IMR-90 (cell line): Measurements from ENCODE around the gene NR1H2. TPM values are rescaled to one million over a fixed set of nuclear protein-coding genes. Genes with fewer than 3 reads are reported as not detected.

Experiments
- ATAC-seq: fragments of 200-7000 bp; cut with Tn5 transposase; 2 replicates; pipeline ENCODE4 v1.9.1; 2020; ENCODE audit warnings: low read depth, mild to moderate bottlenecking, moderate library complexity
- BruUV-seq: library from RNA; stranded (reverse); fragments of 400-500 nt; replicated peaks from 2 replicates; lab custom pipeline; 2021; lab: Mats Ljungman, UMichigan
- CTCF ChIA-PET: fragments of 300-600 bp; formaldehyde crosslinking; extraction: SDS; loops from one replicate; lab custom pipeline; 2021; ENCODE audit warnings: antibody characterized with exemption; lab: Yijun Ruan, JAX
- POLR2A ChIA-PET: fragments of 300-600 bp; sonication (Branson Sonifier 250); formaldehyde crosslinking; loops from one replicate; lab custom pipeline; 2022; ENCODE audit warnings: antibody characterized with exemption; ENCODE audit not compliant: unreplicated experiment; lab: Charles Lee
- DNase-seq: peaks from one replicate; pipeline ENCODE4 v3.0.0; 2013
- H2AFZ ChIP-seq: replicated peaks from 2 replicates; pipeline ENCODE3; 2013; ENCODE audit warnings: low read length, mild to moderate bottlenecking; ENCODE audit not compliant: poor library complexity
- H2AK5ac ChIP-seq: 2 replicates; pipeline ENCODE4 v1.6.1; 2013; ENCODE audit warnings: low read depth, low read length, inconsistent platforms
- H2AK9ac ChIP-seq: replicated peaks from 2 replicates; pipeline ENCODE3; 2013; ENCODE audit warnings: mild to moderate bottlenecking, low read depth, low read length, moderate library complexity; ENCODE audit not compliant: poor library complexity
- H2BK120ac ChIP-seq: 2 replicates; pipeline ENCODE4 v1.6.1; 2013; ENCODE audit warnings: low read depth, low read length, inconsistent platforms
- H2BK15ac ChIP-seq: 3 replicates; pipeline ENCODE4 v1.6.1; 2013; ENCODE audit warnings: low read depth, low read length, inconsistent platforms
- H2BK20ac ChIP-seq: 2 replicates; pipeline ENCODE4 v1.6.1; 2013; ENCODE audit warnings: low read depth, mild to moderate bottlenecking, inconsistent platforms, low read length, moderate library complexity
- H2BK5ac ChIP-seq: 2 replicates; pipeline ENCODE4 v1.6.1; 2013; ENCODE audit warnings: mild to moderate bottlenecking, low read depth, low read length, inconsistent platforms; ENCODE audit not compliant: poor library complexity, severe bottlenecking
- H3K14ac ChIP-seq: replicated peaks from 2 replicates; pipeline ENCODE4 v1.6.1; 2013; ENCODE audit warnings: low read depth, low read length, inconsistent platforms
- H3K18ac ChIP-seq: 2 replicates; pipeline ENCODE4 v1.6.1; 2013; ENCODE audit warnings: low read depth, low read length, control low read depth
- H3K23ac ChIP-seq: 2 replicates; pipeline ENCODE4 v1.6.1; 2013; ENCODE audit warnings: low read depth, low read length, inconsistent platforms
- H3K27ac ChIP-seq: 2 replicates; pipeline ENCODE4 v1.5.1; 2013; ENCODE audit warnings: mild to moderate bottlenecking, control low read depth, low read length; ENCODE audit not compliant: insufficient read depth
- H3K27me3 ChIP-seq: 2 replicates; pipeline ENCODE4 v1.6.1; 2013; ENCODE audit warnings: low read length; ENCODE audit not compliant: control insufficient read depth, insufficient read depth
- H3K36me3 ChIP-seq: 2 replicates; pipeline ENCODE4 v1.6.1; 2013; ENCODE audit warnings: low read length, mixed read lengths; ENCODE audit not compliant: control insufficient read depth, insufficient read depth
- H3K4ac ChIP-seq: 2 replicates; pipeline ENCODE4 v1.6.1; 2013; ENCODE audit warnings: low read depth, low read length, inconsistent platforms
- H3K4me1 ChIP-seq: 2 replicates; pipeline ENCODE4 v1.6.1; 2013; ENCODE audit warnings: low read length, mixed read lengths; ENCODE audit not compliant: control insufficient read depth, insufficient read depth
- H3K4me2 ChIP-seq: 2 replicates; pipeline ENCODE4 v1.6.1; 2013; ENCODE audit warnings: low read depth, mild to moderate bottlenecking, control low read depth, low read length, moderate library complexity
- H3K4me3 ChIP-seq: 2 replicates; pipeline ENCODE4 v1.5.1; 2013; ENCODE audit warnings: low read depth, mild to moderate bottlenecking, control low read depth, low read length, moderate library complexity; ENCODE audit not compliant: insufficient read depth
- H3K56ac ChIP-seq: 2 replicates; pipeline ENCODE4 v1.6.1; 2013; ENCODE audit warnings: low read length, inconsistent platforms; ENCODE audit not compliant: insufficient read depth; ENCODE audit errors: extremely low read depth
- H3K79me1 ChIP-seq, 2 experiments: 2 replicates each; pipeline ENCODE4 v1.6.1; 2013; ENCODE audit warnings: low read length in 2 of 2, inconsistent platforms in 1 of 2, low read depth in 1 of 2
- H3K9ac ChIP-seq: 2 replicates; pipeline ENCODE4 v1.6.1; 2013; ENCODE audit warnings: low read depth, low read length, control low read depth
- H3K9me1 ChIP-seq: 2 replicates; pipeline ENCODE4 v1.6.1; 2013; ENCODE audit warnings: low read length, inconsistent platforms; ENCODE audit not compliant: insufficient read depth
- H3K9me3 ChIP-seq: 2 replicates; pipeline ENCODE4 v1.6.1; 2013; ENCODE audit warnings: low read length; ENCODE audit not compliant: control insufficient read depth, insufficient read depth
- H4K20me1 ChIP-seq: 2 replicates; pipeline ENCODE4 v1.6.1; 2013; ENCODE audit warnings: low read length, inconsistent platforms; ENCODE audit not compliant: insufficient read depth
- H4K5ac ChIP-seq: 2 replicates; pipeline ENCODE4 v1.6.1; 2013; ENCODE audit warnings: mild to moderate bottlenecking, low read depth, low read length, control low read depth
- H4K8ac ChIP-seq, 2 experiments: 2 replicates each; pipeline ENCODE4 v1.6.1; 2013; ENCODE audit warnings: low read depth in 2 of 2, low read length in 2 of 2, control low read depth in 1 of 2, inconsistent platforms in 1 of 2
- H4K91ac ChIP-seq: 2 replicates; pipeline ENCODE4 v1.6.1; 2013; ENCODE audit warnings: low read depth, low read length, inconsistent platforms; ENCODE audit not compliant: insufficient read depth
- CEBPB ChIP-seq: IDR thresholded peaks from 2 replicates; pipeline ENCODE4 v1.6.1; 2012; ENCODE audit warnings: low read depth, low read length, improper control_type of control experiment
- CHD1 ChIP-seq: IDR thresholded peaks from 2 replicates; pipeline ENCODE4 v1.6.1; 2012; ENCODE audit warnings: low read depth, low read length, improper control_type of control experiment
- FOS ChIP-seq: fragments of 150-350 bp; IDR thresholded peaks from 2 replicates; pipeline ENCODE4 v1.6.1; 2016; ENCODE audit warnings: low read depth, low read length
- NFE2L2 ChIP-seq: fragments of 150-350 bp; IDR thresholded peaks from 2 replicates; pipeline ENCODE4 v1.6.1; 2016; ENCODE audit warnings: low read depth, mild to moderate bottlenecking, low read length
- WGBS, 2 experiments: methylation state at CpG; one replicate each; pipeline versions ENCODE4 v1.1.5 to v1.1.7; 2013; ENCODE audit warnings: missing lambda C conversion rate in 2 of 2; ENCODE audit not compliant: insufficient read length in 1 of 2; ENCODE audit errors: extremely low coverage in 2 of 2; 5-methylcytosine and 5-hydroxymethylcytosine counted together
- dilution Hi-C: fragments of 300-500 bp; cut with HindIII; formaldehyde crosslinking; loops from one replicate; pipeline ENCODE4 v1.14.3; 2018; ENCODE audit warnings: low sequenced_read_pairs; ENCODE audit not compliant: unreplicated experiment
- in situ Hi-C: fragments of 300-500 bp; cut with MboI; formaldehyde crosslinking; loops from 3 replicates; pipeline ENCODE4 v1.14.3; 2019; ENCODE audit warnings: low sequenced_read_pairs, inconsistent platforms, mixed read lengths
- intact Hi-C: fragments of 100-400 bp; cut with micrococcal nuclease; formaldehyde crosslinking; loops from 2 replicates; pipeline ENCODE4 v1.10.0; 2022
- polyA plus RNA-seq, 3 experiments: library from polyadenylated mRNA; depleted of rRNA; stranded (reverse); fragments of >200 nt; gene quantifications; 2 replicates each; pipeline ENCODE4 v1.2.3, GENCODE V29; 2012; ENCODE audit warnings: low replicate concordance in 1 of 3
- total RNA-seq: library from RNA; depleted of rRNA; stranded (reverse); fragments of >200 nt; gene quantifications from 2 replicates; pipeline ENCODE4 v1.2.3, GENCODE V29; 2012

NR1H2 gene
- total and polyA plus RNA-seq, 2 of the 4 experiments (the other 2 are of a cell fraction), result 37.8 to 48.4 TPM

DNA sequence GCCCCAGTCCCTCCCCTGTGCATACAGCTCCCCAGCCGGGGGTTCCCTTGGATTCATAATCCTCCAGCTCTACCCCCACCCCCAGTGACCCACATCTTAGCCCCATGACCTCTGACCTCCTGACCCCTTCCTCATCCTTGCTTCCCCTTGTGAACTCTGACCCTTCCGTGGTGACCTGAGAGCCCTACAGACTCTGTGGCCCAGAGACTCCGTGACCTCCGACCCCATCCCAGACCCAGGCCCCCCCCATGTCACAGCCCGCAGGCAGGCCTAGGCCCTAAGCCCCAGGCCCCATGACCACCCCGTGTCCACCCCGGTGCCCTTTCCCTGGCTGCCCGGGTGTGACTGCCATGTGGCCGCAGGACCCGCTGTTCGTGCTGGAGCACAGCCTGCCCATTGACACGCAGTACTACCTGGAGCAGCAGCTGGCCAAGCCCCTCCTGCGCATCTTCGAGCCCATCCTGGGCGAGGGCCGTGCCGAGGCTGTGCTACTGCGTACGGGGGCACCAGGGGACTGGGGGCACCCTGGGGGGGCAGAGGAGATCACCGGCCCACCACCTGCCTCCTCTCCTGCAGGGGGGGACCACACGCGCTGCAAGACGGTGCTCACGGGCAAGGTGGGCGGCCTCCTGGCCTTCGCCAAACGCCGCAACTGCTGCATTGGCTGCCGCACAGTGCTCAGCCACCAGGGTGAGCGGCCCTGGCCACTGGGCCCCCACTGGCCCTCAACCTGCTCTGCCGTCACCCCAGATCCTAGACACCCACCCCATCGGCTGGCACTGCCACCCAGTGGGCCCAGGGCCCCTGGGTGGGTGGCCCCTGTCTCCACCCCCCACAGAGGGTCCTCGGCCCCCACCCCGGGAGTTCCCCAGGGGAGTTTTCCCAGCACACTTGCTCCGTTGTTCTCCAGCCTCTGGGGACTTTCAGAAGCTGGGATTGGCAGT lies 40.0 kb downstream of the NR1H2 start:
- no peak overlapping the region for H3K9ac ChIP-seq
- no peak overlapping the region for H3K18ac ChIP-seq
- no peak overlapping the region for H3K27ac ChIP-seq
- peaks cover 2% of the 10 kb centered on the region; the same call in 1 of the 2 replicates for H3K36me3 ChIP-seq
- no TSS peak for BruUV-seq
- TF ChIP-seq CEBPB (no peak), FOS (no peak), CHD1 (no peak), NFE2L2 (no peak)
- no peak overlapping the region for H4K5ac ChIP-seq
- H3K9me3 ChIP-seq, result no peaks in the 10 kb centered on the region
- no peak overlapping the region for H3K23ac ChIP-seq
- no peaks in the 10 kb centered on the region for H4K20me1 ChIP-seq
- no peaks in the 10 kb centered on the region for H3K79me1 ChIP-seq
- no peak overlapping the region for H2AK9ac ChIP-seq
- no peak overlapping the region for H4K91ac ChIP-seq
- no peak overlapping the region for H3K4ac ChIP-seq
- ChIA-PET POLR2A (no interaction called here), CTCF (no interaction called here)
- 95% methylated on average over 20 of the region's 35 CpGs; no CpG with 5 or more reads in 1 of the 2 experiments for WGBS, 2 experiments
- H3K56ac ChIP-seq, result no peak overlapping the region
- no peak overlapping the region for H2BK120ac ChIP-seq
- ATAC-seq, result no peak
- no peak overlapping the region for H2BK5ac ChIP-seq
- no peaks in the 10 kb centered on the region for H3K9me1 ChIP-seq
- H3K14ac ChIP-seq, result no peak overlapping the region
- no peak for DNase-seq
- no peak overlapping the region for H4K8ac ChIP-seq
- H3K4me3 ChIP-seq, result no peak overlapping the region
- dilution Hi-C loops (no loop called here), intact Hi-C loops (no loop called here), in situ Hi-C loops (no loop called here)
- no peak overlapping the region for H2AFZ ChIP-seq
- no peak overlapping the region for H3K4me2 ChIP-seq
- peaks cover 21% of the 10 kb centered on the region for H3K27me3 ChIP-seq
- H2BK15ac ChIP-seq, result no peak overlapping the region
- H3K4me1 ChIP-seq, result no peaks in the 10 kb centered on the region
- no peak overlapping the region for H2BK20ac ChIP-seq
- no peak overlapping the region for H2AK5ac ChIP-seq
